GM12878 (cell line): Measurements from ENCODE around the gene TBC1D2B.

ENCODE experiments used
- CHD2 ChIP-seq: IDR thresholded peaks from 2 replicates; pipeline ENCODE4 v1.6.1; 2011; ENCODE audit warnings: low read depth, low read length, improper control_type of control experiment, borderline replicate concordance
- CTCF ChIP-seq, 3 experiments: IDR thresholded peaks in 2 of 3; conservative IDR thresholded peaks in 1 of 3; 2 replicates each; pipeline ENCODE4 v1.5.1; 2011; ENCODE audit warnings: low read depth in 3 of 3, low read length in 3 of 3, mild to moderate bottlenecking in 3 of 3, control low read depth in 2 of 3, moderate library complexity in 2 of 3, inconsistent platforms in 1 of 3, mixed read lengths in 1 of 3; ENCODE audit not compliant: control insufficient read depth in 2 of 3, insufficient read depth in 1 of 3; ENCODE audit errors: extremely low read depth in 1 of 3
- FOXM1 ChIP-seq: IDR thresholded peaks from 2 replicates; pipeline ENCODE4 v1.6.1; 2012; ENCODE audit warnings: low read depth, mild to moderate bottlenecking, inconsistent platforms, low read length, moderate library complexity
- IKZF1 ChIP-seq: fragments of 450-650 bp; conservative IDR thresholded peaks from 2 replicates; pipeline ENCODE4 v1.6.1; 2017; ENCODE audit warnings: antibody characterized with exemption, mild to moderate bottlenecking
- JUND ChIP-seq: IDR thresholded peaks from 2 replicates; pipeline ENCODE4 v1.6.1; 2012; ENCODE audit warnings: low read depth, mild to moderate bottlenecking, low read length, improper control_type of control experiment, moderate library complexity
- POLR2A ChIP-seq: IDR thresholded peaks from 2 replicates; pipeline ENCODE4 v1.6.1; 2011; ENCODE audit warnings: low read depth, mild to moderate bottlenecking, low read length
- RAD51 ChIP-seq: fragments of 450-650 bp; IDR thresholded peaks from 2 replicates; pipeline ENCODE4 v1.6.1; 2016; ENCODE audit warnings: moderate library complexity, mild to moderate bottlenecking, inconsistent platforms
- ZNF274 ChIP-seq: IDR thresholded peaks from one replicate; pipeline ENCODE4 v1.8.0; 2011; ENCODE audit not compliant: insufficient read length, insufficient read depth

- TF ChIP-seq CHD2 (no peak), POLR2A (no peak), IKZF1 (peak; percentile 40), FOXM1 (no peak), CTCF (IDR thresholded peaks at IDR 0.05 in 2 of 3, conservative IDR thresholded peaks at IDR 0.05 in 1 of 3; ENCODE audit: control insufficient read depth in 2 of 3, extremely low read depth in 1 of 3, insufficient read depth in 1 of 3, low read depth in 3 of 3, low read length in 3 of 3) (no peak), ZNF274 (no peak), JUND (no peak), RAD51 (peak; percentile 74)
Measured at GRCh38 chr15:78004222-78004727, 73.2 kb downstream of the TBC1D2B start.
